Measurements from ENCODE around the gene ELOVL6.
"Not testable (repeated sequence)": the region's sequence is repeated elsewhere in the genome, so short reads cannot be mapped to it uniquely, and the experiment has no call there.

ELOVL6 gene

DNA sequence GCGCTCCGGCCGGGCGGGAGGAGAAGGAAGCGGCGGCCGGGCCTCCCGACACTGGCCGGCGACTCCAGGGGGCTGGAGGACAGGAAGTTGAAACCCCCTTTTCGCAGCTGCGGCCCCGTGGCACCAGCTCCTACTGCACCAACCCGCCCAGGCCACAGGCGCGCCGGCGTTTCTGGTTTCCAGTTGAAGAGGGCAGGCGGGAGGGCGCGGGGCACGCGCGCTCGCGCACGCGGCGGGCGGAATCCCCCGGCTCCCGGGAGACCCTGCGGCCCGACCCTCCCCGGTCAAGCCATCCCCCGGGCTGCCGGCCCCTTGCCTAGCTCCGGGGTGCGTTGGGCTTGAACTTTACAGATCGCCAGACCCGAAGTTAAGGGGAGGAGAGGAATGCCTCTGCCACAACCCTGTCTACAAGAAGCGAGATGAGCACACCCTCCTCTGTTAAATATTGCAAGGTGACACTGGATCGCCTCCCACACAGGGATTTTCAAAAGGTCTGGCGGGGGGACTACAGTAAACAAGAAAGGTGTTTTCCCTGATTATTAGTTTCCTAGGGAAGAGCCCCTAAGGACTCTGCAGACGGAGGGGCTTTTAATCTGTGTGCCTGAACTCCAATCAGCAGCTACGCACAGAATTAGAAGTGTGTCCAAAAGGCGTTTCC, 1.4 kb downstream of the ELOVL6 start:
- no peak for FAIRE-seq
- no peak for TF ChIP-seq CTCF (IDR thresholded peaks at IDR 0.05; ENCODE audit: insufficient read depth, missing control alignments)
- no peak for DNase-seq (ENCODE audit: insufficient read length, low spot score)

DNA sequence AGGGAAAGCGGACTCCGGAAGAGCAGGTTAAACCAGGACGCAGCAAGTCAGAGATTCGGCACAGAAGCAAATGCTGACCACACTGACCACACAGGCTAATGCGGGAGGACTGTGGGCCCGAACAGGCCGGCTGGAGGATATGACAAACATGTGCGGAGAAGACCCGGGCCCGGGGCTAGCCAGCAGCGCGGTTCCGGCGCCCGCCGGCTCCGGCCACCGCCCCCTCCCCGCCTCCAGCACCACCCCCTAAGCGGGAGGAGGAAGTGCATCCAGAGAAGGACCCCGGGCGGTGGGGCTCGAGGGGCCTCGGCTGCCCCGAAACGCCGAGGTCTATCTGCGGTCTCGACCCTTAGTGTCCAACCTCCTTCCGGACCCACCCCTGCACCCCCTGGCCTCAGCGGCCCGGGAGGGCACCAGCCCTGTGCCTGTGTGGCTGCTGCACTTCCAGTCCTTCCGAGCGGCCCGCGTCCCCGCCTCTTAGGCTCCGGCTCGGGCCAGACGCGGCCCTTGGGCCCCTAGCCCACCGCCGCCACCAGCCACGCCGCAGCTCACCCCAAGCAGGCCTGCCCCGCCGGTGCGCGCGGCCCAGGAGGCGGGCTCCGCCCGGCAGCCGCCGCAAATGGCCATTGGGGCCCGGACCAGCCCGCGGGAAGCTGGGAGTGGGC, 2.1 kb downstream of the ELOVL6 start:
- DNase-seq (ENCODE audit: insufficient read length, low spot score): no peak
- FAIRE-seq: no peak
- TF ChIP-seq CTCF (IDR thresholded peaks at IDR 0.05; ENCODE audit: insufficient read depth, missing control alignments): no peak

GRCh38 chr4:110195561-110196205, 2.7 kb downstream of the ELOVL6 start:
- no peak for DNase-seq (ENCODE audit: insufficient read length, low spot score)
- TF ChIP-seq CTCF (IDR thresholded peaks at IDR 0.05; ENCODE audit: insufficient read depth, missing control alignments): no peak
- no peak for FAIRE-seq

- no peak for TF ChIP-seq CTCF (IDR thresholded peaks at IDR 0.05; ENCODE audit: insufficient read depth, missing control alignments)
- FAIRE-seq: peak; percentile 77
- DNase-seq (ENCODE audit: insufficient read length, low spot score): peak; percentile 65
Measured at GRCh38 chr4:110193822-110194761, 4.3 kb downstream of the ELOVL6 start.

DNA sequence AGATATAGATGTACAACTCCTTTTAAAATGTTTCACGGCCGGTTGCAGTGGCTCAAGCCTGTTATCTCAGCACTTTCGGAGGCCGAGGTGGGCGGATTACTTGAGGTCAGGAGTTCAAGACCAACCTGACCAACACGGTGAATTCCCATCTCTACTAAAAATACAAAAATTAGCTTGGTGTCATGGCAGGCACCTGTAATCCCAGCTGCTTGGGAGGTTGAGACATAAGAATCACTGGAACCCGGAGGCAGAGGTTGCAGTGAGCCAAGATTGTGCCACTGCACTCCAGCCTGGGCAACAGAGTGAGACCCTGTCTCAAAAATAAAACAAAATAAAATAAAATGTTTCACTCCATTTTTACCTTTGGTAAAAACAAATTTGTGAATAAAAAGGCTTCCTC, 5.1 kb downstream of the ELOVL6 start:
- DNase-seq (ENCODE audit: insufficient read length, low spot score); FAIRE-seq: not testable (repeated sequence)

GRCh38 chr4:110190249-110190648, 8.2 kb downstream of the ELOVL6 start:
- FAIRE-seq (no peak), DNase-seq (ENCODE audit: insufficient read length, low spot score) (no peak)
- no peak for TF ChIP-seq CTCF (IDR thresholded peaks at IDR 0.05; ENCODE audit: insufficient read depth, missing control alignments)

GRCh38 chr4:110188113-110188512, 10.3 kb downstream of the ELOVL6 start:
- DNase-seq (ENCODE audit: insufficient read length, low spot score): no peak
- no peak for TF ChIP-seq CTCF (IDR thresholded peaks at IDR 0.05; ENCODE audit: insufficient read depth, missing control alignments)
- no peak for FAIRE-seq

Measured in D721Med (cell line).